GM06990 (cell line): Measurements from ENCODE around the gene MAPK8IP1.

ENCODE experiments used
- DNase-seq: peaks from one replicate; pipeline ENCODE4 v3.0.0-alpha.2; 2011; ENCODE audit not compliant: insufficient read length; ENCODE audit errors: extremely low read depth
- H3K27me3 ChIP-seq: replicated peaks from 2 replicates; pipeline ENCODE4 v1.6.0; 2011; ENCODE audit warnings: low read length; ENCODE audit not compliant: control insufficient read depth, insufficient read depth
- H3K36me3 ChIP-seq: 2 replicates; pipeline ENCODE4 v1.5.1; 2011; ENCODE audit warnings: low read length; ENCODE audit not compliant: control insufficient read depth, insufficient read depth
- H3K4me3 ChIP-seq: replicated peaks from 2 replicates; pipeline ENCODE4 v1.5.1; 2011; ENCODE audit warnings: low read depth, mild to moderate bottlenecking, control low read depth, low read length
- TF ChIP-seq, protein P1 (sequence below): IDR thresholded peaks from 2 replicates; pipeline ENCODE4 v1.5.1; 2011; ENCODE audit warnings: low read length, control low read depth, mild to moderate bottlenecking, inconsistent platforms; ENCODE audit not compliant: insufficient read depth, poor library complexity, severe bottlenecking

MAPK8IP1 gene

DNA sequence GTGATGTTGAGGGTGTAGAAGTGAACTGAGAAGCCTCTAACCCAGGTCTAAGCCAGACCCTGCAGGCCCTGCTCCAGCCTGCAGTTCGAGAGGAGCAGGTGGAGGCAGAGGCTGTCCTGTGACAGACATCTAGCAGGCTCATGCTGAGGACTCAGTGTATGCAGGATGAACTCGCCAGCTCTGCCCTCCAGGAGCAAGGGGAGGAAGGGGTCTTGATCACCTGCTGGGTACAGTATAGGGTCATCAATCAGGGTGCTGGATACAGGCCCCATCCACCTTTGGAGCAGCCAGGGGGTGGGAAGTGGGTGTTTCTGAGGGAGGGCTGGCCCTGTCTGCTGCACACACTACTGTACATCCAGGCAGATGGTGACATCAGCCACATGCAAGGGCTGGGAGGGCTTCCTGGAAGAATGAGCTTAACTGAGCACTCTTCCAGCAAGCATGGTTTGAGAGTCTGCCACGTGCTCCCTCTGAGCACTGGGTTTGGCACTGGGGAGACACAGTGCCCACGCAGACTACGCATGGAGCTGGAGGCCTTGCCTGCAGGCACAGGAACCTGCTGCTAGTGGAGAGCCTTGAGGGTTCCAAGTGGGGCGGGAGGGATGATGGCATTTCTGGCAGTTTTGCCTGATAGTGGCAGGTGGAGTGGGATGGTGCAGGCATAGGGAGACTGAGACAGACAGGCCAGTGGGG lies 9.2 kb downstream of the MAPK8IP1 start:
- Histone ChIP-seq H3K36me3 (no peaks in the 10 kb centered on the region), H3K4me3 (no peak overlapping the region), H3K27me3 (peaks cover 1% of the 10 kb centered on the region)
- no peak for DNase-seq
- TF ChIP-seq, protein P1, sequence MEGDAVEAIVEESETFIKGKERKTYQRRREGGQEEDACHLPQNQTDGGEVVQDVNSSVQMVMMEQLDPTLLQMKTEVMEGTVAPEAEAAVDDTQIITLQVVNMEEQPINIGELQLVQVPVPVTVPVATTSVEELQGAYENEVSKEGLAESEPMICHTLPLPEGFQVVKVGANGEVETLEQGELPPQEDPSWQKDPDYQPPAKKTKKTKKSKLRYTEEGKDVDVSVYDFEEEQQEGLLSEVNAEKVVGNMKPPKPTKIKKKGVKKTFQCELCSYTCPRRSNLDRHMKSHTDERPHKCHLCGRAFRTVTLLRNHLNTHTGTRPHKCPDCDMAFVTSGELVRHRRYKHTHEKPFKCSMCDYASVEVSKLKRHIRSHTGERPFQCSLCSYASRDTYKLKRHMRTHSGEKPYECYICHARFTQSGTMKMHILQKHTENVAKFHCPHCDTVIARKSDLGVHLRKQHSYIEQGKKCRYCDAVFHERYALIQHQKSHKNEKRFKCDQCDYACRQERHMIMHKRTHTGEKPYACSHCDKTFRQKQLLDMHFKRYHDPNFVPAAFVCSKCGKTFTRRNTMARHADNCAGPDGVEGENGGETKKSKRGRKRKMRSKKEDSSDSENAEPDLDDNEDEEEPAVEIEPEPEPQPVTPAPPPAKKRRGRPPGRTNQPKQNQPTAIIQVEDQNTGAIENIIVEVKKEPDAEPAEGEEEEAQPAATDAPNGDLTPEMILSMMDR = no peak

GRCh38 chr11:45895553-45896259 lies 10.3 kb downstream of the MAPK8IP1 start:
- no peak for DNase-seq
- Histone ChIP-seq H3K36me3 (no peaks in the 10 kb centered on the region), H3K27me3 (peaks cover 1% of the 10 kb centered on the region), H3K4me3 (no peak overlapping the region)
- TF ChIP-seq, protein P1 = no peak

- Histone ChIP-seq H3K36me3 (no peaks in the 10 kb centered on the region), H3K4me3 (no peak overlapping the region), H3K27me3 (peaks cover 5% of the 10 kb centered on the region)
- TF ChIP-seq, protein P1 = no peak
- no peak for DNase-seq
These were observed 11.1 kb downstream of the MAPK8IP1 start for GRCh38 chr11:45896422-45896984.

- TF ChIP-seq, protein P1 = no peak
- H3K36me3 ChIP-seq = no peaks in the 10 kb centered on the region
- H3K27me3 ChIP-seq = peaks cover 5% of the 10 kb centered on the region
- H3K4me3 ChIP-seq = no peak overlapping the region
- DNase-seq = no peak
These were observed 12.1 kb downstream of the MAPK8IP1 start for GRCh38 chr11:45897556-45897955.

GRCh38 chr11:45899086-45899447 lies 13.6 kb downstream of the MAPK8IP1 start:
- no peak for DNase-seq
- Histone ChIP-seq H3K36me3 (no peaks in the 10 kb centered on the region), H3K27me3 (peaks cover 5% of the 10 kb centered on the region), H3K4me3 (no peak overlapping the region)
- TF ChIP-seq, protein P1 = no peak
